ENCODE results near the gene COL5A1.

GRCh38 chr9:134684375-134684723, 42.7 kb downstream of the COL5A1 start:
- TF ChIP-seq CTCF (IDR thresholded peaks at IDR 0.05 in 4 of 5, conservative IDR thresholded peaks at IDR 0.05 in 1 of 5) = no peak
- TF ChIP-seq POLR2A (IDR thresholded peaks at IDR 0.05) = no peak
